HG03196 (cell line): ENCODE measurements around the gene POFUT1.
"Not testable (repeated sequence)": the region's sequence is repeated elsewhere in the genome, so short reads cannot be mapped to it uniquely, and the experiment has no call there.

Source experiments
- ATAC-seq: cut with Tn5 transposase; IDR thresholded peaks from one replicate; pipeline ENCODE4 v1.9.1; 2021; ENCODE audit not compliant: unreplicated experiment

POFUT1 gene

DNA sequence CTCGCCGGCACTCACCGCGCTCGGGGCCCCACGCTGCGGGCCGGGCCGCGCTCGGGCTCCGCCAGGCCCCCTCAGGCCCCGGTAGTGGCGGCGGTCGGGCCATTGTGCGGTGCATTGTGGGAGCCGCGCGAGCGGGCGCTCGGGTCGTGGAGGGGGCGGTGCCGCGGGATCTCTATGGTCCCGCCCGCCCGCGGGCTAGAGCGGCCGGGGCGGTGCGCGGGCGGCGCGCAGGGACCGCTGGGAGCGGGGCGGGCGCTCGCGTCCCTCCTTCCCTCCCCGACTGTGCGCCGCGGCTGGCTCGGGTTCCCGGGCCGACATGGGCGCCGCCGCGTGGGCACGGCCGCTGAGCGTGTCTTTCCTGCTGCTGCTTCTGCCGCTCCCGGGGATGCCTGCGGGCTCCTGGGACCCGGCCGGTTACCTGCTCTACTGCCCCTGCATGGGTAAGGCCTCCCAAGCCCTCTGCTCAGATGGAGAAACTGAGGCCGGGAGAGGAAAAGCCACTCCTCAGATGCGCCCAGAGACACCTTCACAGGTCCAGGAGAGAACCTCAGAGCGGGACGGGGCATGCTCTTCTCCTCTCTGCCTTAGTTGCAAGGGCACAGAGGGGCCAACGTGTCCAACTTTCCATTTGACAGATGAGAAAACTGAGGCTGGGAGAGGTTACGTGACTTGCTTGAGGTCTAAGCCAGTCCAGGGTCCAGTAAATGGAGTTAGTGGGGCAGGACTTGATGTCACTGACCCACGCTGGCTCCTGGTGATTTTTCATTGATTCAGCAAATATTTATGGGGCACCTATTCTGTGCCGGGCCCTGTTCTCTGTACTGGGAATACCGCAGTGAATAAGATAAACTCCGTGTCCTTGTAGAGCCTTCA lies at the start of gene POFUT1, which contains the start of gene PLAGL2:
Gene POFUT1 (plus strand): TSS at position 255 of the 873 bp plus-strand sequence. CDS start 62 bp downstream, at position 317.
Gene PLAGL2 (minus strand): TSS at position 118 of the 873 bp plus-strand sequence. CDS start 5,565 bp downstream, outside the sequence.
- ATAC-seq, result peak; percentile 90

DNA sequence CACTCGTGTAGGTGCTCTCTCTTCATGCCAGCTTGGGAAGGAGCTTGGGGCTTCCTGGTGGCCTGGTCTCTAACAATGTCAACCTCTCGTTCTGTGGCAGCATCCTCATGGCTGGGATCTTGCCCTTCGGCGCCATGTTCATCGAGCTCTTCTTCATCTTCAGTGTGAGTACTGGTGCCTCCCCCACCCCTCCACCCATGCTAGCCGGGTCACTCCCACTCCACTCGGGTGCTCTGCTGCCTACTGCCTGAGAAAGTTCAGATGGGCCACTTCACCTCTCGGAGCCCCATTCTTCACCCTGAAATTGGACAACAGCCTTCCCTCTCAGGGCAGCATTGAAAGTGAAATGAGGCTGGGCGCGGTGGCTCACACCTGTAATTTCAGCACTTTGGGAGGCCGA lies 49.3 kb upstream of the POFUT1 start:
- no peak for ATAC-seq

DNA sequence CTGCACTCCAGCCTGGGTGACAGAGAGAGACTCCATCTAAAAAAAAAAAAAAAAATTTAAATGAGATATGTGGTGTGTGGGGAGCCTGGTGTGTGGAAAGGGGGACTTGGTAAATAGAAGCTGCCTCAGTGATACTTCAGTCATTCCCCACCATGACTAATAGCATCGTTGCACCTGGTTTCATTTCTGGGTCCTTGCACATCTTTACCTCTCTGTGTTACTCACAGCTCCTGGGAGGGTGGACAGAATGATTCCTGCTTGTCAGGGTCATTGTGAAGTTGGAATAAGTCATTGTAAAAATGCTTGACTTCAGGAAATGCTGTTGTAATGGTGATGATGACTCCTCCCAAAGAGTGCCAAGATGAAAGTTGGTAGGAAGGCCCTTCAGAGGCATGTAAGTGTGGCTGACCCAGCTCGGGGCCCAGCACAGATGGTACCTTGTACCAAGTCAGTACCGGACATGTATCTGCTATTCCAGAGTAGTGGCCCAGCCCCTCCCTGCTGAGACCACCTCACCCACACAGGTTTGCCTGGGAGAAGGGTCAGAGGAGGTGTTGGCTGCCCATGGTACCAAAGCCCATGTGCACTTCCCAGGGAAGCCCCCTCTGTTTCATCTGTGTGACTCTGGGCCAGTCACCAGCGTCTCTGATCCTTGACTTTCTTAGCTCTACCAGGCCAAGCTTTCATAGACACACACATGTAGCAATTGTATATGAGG lies 48.6 kb upstream of the POFUT1 start:
- no peak for ATAC-seq

DNA sequence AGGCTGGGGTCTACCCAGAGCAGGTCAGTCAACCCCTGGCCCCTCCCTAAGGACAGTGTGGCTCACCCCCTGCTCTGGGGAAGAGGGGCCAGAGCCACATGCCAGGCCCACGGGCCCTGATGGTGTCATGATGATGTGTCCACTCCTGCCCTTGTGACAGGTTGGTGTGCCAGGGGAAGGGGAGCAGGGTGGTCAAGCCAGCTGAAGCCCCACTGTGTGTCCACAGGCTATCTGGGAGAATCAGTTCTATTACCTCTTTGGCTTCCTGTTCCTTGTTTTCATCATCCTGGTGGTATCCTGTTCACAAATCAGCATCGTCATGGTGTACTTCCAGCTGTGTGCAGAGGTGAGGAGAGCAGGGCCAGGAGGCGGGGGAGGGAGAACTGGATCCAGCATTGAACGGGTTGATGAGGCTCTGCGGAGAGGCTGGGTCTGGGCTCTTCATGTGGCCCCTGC lies 47.9 kb upstream of the POFUT1 start:
- no peak for ATAC-seq

DNA sequence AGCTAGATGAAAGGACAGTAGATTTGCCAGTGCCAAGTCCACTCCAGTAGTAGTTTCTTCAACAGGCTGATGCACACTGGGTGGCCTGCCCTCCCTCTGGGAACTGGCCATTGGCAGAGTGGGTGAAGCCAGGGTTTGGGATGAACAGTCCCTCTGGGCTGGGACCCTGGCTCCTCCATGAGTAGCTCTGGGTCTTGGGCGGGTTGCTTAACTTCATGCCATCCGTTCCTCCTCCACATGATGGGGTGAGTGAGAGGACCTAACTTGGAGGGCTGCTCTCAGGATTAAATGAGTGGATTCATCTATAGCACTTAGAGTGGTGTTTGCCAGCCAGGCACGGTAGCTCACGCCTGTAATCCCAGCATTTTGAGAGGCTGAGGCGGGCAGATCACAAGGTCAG lies 47.3 kb upstream of the POFUT1 start:
- no peak for ATAC-seq

DNA sequence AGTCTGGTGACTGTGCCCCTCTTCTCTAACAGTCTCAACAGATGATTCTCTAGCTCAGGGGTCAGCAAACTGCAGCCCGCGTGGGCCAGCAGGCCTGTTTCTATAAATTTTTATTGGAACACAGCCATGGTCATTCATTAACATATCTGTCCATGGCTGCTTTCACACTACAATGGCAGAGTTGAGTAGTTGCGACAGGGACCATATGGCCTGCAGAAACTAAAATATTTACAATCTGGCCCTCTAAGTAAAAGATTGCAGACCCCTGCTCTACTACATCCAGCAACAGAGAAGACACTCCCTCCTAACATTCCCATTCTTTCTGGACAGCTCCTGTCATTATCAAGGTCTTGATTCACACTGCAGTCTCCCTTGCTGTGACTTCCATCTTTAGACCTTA lies 45.3 kb upstream of the POFUT1 start:
- ATAC-seq, result no peak

DNA sequence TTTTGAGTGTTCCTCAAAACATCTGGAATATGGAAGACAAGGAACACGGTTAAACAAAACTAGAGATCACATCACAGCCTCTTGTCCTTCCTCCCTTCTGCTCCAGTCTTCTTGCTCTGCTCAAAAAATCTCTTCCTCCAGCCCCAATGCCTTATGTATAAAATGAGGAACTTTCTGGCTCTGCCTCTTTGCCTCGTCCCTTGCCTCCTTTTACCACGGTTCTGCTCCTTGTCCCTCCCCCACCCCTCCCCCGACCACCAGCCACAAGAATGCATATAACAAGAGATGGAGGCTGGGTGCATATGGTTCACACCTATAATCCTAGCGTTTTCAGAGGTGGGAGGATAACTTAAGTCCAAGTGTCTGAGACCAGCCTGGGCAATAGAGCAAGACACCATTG lies 43.7 kb upstream of the POFUT1 start:
- no peak for ATAC-seq

DNA sequence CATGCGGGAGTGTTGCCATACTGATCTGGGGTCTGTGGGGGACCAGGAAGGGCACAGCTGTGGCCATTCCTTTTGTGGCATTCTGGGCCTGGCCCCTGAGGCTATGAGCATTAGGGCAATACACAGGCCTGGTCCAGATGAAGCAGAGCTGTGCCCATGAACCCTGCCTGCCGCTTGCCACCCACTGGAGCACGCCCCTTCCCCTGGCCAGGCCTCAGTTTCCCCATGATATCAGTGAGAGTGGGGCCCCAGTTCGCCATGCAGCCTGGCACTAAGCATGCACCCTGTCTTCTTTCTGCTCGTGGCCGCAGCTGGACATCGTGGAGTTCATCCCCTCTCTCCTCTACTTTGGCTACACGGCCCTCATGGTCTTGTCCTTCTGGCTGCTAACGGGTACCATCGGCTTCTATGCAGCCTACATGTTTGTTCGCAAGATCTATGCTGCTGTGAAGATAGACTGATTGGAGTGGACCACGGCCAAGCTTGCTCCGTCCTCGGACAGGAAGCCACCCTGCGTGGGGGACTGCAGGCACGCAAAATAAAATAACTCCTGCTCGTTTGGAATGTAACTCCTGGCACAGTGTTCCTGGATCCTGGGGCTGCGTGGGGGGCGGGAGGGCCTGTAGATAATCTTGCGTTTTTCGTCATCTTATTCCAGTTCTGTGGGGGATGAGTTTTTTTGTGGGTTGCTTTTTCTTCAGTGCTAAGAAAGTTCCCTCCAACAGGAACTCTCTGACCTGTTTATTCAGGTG lies 42.5 kb upstream of the POFUT1 start:
- ATAC-seq, result no peak

DNA sequence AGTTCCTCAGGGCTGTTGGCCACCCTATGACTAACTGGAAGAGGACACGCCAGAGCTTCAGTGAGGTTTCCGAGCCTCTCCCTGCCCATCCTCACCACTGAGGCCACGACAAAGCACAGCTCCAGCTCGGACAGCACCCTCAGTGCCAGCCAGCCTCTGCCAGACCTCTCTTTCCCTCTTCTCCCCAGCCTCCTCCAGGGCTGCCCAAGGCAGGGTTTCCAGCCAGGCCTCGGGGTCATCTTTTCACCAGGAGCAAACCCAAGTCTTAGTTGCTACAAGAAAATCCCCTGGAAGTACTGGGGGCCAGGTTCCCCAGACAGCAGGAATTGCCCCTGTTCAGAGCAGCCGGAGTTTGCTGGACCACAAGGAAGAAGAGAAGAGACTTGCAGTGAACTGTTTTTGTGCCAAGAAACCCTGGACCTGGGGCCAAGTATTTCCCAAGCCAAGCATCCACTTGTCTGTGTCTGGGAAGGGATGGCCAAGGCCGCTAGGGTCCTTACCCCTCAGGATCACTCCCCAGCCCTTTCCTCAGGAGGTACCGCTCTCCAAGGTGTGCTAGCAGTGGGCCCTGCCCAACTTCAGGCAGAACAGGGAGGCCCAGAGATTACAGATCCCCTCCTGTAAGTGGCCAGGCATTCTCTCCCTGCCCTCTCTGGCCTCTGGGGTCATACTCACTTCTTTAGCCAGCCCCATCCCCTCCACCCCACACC lies 41.7 kb upstream of the POFUT1 start:
- no peak for ATAC-seq

DNA sequence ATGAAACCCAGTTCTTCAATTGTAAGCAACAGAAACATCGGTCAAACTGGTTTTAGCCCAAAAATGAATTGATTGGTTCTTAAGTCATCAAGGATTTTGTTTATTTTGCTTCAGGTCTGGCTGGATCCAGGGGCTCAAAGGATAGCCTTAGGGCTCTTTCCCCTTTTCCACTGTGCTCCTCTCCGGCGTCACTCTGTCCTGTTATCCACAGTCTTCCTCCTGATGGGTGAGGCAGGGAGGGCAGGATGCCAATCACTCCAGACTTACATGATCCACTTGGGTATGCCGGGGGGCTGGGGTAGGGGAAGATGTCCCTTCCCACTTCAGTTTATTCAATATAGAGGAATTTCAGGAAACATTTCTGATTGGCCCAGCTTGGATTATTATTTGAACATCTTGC lies 40.1 kb upstream of the POFUT1 start:
- ATAC-seq, result no peak

DNA sequence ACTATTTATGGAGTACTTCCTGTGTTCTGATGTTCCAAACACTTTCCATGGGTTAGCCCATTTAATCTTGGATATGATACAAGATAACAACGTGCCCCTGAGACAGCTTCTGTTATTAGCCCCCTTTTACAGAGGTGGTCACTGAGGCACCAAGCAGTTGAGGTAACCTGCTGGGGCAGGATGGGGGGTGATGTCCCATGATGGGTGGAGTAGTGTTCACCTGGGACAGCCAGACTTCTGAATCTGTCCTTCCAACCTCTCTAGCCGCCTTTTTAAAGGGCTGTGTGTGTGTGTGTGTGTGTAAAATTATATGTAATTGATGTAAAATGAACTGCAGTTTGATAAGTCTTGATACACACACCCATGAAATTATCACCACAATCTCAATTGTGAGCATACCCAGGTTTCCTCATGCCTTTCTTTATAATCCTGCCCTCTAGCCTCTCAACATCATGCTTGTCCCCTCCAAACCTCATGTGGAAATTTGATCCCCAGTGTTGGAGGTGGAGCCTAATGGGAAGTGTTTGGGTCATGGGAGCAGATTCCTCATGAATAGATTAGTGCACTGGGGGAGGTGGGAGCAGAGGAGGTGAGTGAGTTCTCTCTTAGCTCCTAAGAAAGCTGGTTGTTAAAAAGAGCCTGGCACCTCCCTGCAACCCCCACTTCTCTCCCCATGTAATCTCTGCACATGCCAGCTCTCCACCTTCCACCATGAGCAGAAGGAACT lies 39.3 kb upstream of the POFUT1 start:
- ATAC-seq, result no peak

DNA sequence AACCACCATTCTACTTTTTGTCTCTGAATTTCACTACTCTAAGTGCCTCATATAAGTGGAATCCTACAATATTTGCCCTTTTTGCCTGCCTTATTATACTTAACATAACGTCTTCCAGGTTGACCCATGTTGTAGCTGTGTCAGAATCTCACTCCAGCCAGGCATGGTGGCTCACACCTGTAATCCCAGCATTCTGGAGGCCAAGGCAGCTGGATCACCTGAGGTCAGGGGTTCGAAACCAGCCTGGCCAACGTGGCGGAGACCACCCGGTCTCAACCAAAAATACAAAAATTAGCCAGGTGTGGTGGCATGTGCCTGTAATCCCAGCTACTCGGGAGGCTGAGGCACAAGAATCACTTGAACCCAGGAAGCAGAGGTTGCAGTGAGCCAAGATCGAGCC lies 30.0 kb upstream of the POFUT1 start:
- ATAC-seq, result not testable (repeated sequence)

DNA sequence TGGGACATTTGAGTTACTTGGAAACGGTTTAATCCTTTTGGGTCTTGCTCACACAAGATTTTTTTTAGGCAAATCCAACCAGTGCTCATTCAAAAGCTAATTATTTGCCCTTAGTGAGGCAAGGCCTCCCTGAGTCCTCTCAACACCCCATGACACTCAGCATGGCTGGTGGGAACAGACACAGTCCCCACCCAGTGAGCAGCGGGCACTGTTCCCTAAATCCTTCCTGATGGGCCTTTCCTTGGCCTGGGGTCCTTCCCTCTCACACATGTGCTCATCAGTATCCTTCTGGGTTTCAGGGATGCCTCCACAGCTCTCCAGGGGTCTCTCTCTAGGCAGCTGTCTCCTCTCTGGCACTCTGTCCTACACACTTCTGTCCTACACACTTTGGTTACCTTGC lies 28.2 kb upstream of the POFUT1 start:
- no peak for ATAC-seq

DNA sequence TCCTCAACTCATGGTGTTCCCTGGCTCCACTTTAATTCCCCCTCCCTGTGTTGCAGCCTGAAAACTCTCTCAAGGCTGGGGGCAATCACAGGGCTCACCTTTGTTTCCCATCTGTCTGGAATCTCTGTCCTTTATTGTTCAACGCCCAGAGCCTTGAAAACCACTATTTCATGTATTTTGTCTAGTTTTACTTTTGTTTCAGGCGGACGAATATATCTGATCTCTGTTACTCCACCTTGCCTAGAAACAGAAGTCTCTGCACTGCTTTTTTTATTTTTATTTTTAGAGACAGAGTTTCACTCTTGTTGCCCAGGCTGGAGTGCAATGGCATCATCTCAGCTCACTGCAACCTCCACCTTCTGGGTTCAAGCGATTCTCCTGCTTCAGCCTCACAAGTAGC lies 27.7 kb upstream of the POFUT1 start:
- no peak for ATAC-seq

DNA sequence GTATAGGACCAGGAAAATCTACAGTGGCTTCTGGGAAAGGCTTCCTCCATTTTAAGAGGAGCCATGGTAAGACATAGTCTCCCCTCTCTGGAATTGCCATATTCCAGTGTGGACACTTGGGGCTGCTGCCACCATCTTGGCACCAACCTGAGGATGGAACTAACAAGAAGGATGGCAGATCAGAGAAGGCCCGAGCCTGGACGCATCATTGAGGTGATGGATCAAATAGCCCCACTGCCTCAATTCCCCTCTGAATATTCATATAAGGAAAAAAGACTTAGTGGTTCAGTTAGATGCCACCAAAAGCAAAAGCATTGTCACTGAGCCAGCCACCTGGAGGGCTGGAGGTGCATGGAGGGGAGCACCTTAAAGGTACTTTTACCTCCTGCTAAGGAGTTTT lies 26.1 kb upstream of the POFUT1 start:
- no peak for ATAC-seq

DNA sequence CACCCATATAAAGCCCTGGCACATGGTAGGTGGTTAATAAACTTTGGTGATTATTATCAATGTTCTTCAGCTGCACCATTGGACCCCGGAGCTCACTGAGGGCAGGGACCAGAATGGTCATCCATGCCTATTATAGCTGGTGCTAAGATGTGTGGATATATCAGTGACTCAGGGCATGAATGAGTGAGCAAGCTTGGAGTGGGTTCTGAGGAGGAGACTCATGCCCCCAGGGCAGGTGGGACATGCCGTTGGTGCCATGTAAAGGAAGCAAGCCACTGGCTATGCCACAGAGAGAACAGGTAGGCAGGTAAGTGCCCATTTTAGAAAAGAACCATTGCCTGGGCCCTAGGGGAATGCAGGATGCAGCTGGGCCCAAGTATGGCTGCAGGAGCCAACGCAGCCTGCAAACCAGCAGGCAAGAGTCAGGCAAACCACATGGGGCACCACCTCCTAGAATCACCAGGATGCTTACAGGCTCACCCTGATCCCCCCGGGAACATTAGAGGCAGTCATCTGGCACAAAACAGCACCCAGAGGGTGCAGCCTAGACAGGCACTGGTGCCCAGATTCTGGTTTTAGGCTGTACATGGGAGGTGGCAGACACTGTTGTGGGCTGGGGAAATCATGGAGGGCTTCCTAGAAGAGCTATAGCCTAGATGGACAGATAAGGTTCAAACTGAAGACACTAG lies 23.6 kb upstream of the POFUT1 start:
- ATAC-seq, result no peak

DNA sequence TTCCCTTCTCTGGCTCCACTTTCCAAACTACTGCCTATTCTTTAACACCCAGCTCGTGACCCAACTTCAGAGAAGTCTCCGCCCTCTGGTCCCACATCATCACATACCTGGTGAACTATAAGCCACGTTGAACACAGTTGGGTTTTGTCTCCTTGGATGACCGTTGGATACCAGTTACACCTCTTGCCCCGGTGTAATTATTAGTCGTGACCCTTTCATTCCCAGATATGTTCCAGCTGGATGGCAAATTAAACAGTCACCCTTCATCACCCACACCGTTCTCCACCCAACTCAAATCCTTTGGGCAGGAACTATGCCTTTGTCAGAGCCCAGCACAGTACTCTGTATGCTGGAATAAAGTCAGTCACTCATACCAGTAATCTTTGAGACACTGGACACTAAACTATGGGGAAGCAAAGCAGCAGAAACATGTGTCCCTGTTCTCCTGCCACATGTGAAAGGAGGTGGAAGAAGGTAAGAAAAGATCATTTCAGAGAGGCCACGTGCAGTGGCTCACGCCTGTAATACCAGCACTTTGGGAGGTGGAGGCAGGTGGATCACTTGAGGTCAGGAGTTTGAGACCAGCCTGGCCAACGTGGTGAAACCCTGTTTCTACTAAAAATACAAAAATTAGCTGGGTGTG lies 22.6 kb upstream of the POFUT1 start:
- no peak for ATAC-seq

DNA sequence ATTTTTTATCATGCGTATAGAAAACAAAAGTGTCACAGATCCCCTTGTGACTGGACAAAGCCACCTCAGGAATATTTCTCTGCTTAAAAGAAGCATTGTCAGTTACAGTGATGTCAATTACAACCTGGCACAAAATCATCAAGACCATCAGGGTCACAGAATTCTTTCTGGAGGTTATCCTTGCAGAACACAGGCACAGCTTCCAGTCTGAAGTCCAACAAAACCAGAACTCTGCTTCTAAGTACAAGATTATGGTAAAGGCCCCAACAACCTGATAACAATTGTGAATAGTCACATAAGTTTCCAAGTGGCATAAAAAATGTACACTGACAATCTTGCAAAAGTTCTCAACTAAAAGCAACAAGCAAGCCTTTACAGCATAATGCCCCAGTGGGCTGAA lies 21.2 kb upstream of the POFUT1 start:
- no peak for ATAC-seq
